ENCODE measurements around the gene NYNRIN.
"Not testable (repeated sequence)": the region's sequence is repeated elsewhere in the genome, so short reads cannot be mapped to it uniquely, and the experiment has no call there.

The NYNRIN gene

DNA sequence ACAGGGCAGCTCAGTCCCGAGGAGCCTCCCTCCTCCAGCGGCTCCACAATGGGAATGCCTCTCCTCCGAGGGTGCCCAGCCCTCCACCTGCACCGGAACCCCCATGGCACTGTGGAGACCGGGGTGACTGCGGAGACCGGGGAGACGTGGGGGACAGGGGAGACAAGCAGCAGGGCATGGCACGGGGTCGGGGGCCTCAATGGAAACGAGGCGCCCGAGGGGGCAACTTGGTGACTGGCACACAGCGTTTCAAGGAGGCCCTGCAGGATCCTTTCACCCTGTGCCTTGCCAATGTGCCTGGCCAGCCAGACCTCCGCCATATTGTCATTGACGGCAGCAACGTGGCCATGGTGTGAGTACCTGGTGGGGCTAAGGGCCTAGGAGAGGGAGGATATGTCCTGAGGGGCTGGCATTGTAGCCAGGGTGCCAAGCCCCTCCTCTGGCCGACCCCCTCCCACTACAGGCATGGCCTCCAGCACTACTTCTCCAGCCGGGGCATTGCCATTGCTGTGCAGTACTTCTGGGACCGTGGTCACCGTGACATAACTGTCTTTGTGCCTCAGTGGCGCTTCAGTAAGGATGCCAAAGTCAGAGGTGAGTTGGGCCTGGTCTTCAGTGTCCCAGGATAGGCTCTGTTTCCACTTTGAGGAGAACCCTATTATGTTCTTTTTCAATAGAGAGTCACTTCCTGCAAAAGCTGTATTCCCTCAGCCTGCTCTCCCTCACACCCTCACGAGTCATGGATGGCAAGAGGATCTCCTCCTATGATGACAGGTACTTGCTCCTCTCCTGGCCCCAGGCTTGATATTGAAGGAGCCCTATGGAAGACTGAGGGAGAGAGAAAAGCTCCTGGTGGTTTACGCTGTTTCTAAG is 33.7 kb downstream of the NYNRIN start:
- no peak for DNase-seq

DNA sequence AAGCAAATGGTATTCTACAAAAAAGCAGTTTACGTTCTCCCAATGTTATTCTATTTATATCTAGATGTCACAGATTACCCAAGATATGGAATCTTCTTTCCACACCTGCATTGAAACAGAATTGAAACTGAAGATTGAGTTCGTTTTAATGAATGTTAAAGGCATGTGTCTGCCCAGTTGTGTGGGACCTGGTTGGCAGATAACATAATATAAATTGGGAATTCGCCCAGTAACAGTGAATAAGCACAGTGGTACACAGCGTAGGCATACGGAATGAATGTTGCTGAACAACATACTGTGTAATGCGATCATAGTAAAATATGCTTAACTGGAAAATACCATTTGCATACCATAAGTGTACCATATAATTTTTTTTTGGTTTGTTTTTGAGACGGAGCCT is 35.2 kb downstream of the NYNRIN start:
- DNase-seq = no peak

DNA sequence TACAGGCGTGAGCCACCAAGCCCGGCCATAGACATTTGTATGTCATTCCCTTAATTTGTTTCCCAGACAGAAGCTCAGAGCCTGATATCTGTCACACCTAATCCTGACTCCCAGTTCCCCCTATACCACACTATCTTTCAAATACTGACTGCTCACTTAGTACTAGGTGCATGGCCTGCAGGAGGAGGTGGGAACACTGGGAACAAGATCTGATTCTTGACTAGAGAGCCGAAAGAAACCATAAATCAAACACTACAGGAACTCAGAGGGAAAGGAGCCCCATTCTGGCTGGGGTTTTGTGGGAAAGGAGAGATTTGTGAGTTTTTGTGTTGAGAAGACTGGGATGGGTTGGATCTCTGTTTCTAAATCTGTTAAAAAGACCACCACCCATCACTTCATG is 35.9 kb downstream of the NYNRIN start:
- no peak for DNase-seq

DNA sequence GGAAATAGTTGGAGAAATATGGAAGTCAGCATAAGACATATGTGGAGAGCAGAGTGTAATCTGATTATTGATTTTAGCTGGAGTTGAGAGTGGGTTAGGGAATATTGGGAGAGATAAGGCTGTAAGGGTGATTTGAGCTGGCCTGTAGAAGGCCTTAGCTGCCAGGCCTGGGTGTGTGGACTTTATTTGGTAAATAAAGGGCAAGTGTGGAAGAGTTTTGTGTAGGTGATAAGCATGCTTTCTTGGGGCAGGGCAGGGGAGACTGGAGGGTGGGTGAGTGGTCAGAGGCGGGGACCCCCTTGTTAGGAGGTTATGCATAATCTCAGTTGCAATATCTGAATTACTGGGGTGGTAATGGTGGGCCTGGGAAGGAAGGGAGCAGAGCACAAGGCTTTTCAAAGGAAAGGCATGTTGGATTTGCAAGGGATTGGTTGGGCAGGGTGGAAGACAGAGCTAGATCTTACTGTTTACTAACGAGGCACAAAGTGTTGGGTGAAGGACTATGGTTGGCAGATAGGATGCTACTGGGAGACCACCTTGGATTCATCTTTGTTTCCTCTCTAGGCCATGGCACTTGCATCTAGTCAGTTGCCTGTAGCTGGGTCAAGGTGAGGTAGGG is 36.5 kb downstream of the NYNRIN start:
- no peak for DNase-seq

DNA sequence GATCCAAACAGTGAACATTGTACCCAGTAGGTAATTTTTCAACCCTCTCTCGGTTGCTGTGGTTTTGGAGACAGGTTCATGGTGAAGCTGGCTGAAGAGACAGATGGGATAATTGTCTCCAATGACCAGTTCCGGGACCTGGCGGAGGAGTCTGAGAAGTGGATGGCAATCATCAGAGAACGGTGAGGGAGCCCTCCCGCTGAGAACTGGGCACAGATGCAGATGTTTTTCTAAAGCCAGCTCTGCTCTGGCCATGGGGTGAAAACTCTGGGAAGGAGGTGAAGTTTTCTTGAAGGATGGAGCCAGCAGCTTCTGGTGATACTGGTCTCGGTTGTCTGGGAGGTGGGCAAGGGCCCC is 37.2 kb downstream of the NYNRIN start:
- no peak for DNase-seq

DNA sequence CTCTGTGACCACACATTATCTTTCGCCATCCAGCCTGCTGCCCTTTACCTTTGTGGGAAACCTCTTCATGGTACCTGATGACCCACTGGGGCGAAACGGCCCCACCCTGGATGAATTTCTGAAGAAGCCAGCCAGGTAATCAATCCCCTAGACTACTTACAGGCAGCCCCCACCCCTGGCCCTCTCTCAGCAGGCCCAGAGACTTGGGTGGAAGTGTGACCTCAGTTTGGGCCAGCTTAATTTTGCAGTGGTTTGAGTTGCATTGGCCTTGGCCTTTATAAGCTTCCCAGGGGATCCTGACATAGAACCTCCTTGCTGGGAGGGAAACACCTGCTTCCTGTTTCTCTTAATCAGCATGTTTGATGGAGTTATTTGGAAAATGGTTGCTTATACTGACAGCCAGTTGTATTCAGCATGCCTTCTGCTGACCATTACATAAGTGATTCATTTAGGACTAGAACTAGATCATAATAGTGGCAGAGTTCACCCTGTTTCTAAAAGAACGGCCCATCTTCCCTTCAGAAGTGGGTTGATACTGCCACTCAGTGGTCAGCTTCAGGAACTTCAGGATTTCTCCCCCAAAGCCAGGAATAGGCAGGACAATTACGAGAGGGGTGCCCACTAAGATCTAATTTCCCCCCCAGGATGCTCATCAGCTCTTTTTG is 37.7 kb downstream of the NYNRIN start:
- no peak for DNase-seq

DNA sequence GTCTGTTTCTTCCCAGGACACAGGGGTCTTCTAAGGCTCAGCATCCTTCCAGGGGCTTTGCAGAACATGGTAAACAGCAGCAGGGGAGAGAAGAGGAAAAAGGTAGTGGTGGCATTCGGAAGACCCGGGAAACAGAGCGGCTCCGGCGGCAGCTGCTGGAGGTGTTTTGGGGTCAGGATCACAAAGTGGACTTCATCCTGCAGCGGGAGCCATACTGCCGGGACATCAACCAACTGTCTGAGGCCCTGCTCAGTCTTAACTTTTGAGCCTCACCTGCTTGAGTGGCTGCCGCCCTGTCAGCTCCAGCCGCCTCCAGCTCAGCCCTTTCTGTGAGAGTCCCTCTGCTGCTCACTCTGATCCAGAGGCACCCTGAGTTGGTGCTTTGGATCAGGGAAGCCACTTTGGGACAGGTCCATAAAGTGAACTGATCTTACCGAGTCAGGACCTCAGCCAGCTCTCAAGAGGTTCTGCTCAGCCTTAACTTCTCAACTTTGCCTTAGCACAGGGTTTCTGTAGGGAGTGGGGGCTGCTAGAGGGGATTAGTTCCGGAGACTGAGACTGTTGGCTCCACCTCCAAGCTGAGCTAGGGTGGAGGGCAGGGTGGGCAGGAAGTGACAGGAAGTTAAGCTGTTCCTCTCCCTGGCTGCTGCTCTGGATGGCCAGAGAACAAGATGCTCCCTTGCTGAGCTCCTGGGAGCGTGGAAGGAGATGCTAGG is 38.4 kb downstream of the NYNRIN start:
- no peak for DNase-seq

DNA sequence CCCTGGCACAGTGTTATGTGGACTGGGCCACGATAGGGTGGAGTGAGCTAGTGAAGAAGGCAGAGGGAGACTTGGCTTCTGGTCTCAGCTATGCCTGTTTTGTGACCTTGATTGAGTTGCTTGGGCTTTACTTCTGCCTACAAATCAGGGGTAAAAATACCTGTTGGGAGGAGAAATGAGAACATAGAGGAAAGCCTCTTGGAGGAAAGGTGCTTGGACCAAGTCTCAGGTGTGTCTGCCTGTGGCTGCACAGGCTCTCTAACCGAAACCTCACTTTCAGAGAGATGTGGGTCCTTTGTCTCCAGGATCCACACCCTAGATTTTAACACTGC is 38.9 kb downstream of the NYNRIN start:
- no peak for DNase-seq

DNA sequence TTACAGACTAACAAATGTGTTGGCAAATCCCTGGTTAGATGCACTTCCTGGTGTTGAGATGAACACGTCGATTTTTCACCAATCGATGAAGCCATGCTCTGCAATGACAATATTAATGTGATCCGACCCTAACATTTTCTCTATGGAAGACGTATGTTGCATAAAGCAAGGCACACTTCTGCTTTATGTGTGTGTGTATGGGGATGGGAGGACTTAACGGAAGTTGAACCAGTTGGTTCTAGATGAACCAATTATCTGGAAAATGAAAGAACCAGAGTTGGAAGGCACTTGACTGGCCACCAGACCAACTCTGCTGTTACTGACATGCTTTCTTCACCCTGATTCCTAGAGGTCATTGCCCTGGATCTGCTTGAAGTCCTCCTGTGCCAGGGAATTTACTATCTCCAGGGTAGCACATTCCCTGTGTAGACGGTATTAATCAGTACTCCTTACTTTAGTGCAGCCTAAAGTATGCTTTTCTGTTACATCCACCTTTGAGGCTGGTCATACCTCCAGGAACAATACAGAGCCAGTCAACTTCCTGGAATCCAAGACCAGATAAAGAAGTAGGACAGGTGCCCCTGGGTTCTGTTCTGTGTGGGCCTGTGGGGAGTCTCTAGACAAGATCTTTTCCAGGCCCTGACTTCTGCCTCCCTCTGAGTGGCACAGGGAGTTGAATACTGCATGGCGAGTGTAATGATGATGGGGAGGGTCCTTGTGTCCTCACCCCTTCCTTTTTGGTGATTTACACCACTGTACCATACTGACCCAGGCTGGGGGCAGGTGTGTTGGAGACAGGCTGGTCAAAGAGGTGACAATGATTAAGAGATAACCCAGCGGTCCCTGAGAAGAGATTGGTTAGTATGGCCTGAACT is 39.7 kb downstream of the NYNRIN start:
- DNase-seq = no peak

DNA sequence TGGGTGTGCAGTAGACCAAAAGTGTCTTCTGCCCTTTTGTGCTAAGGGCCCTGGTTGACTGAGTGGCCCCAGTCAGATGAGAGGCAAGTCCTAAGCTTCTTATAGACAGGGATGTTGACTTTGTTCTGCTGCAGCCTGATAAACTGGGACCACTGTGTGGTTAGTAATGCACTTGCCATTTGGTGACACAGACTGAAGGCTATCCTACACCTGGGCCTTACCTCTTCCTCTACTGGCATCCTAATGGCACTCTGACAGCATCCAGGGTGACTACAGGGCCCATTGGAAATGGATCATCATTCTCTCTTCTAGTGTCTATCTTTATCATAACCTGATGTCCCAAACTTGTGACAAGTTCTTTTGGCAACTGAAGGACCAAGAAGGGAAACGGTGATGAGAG is 40.5 kb downstream of the NYNRIN start:
- no peak for DNase-seq

DNA sequence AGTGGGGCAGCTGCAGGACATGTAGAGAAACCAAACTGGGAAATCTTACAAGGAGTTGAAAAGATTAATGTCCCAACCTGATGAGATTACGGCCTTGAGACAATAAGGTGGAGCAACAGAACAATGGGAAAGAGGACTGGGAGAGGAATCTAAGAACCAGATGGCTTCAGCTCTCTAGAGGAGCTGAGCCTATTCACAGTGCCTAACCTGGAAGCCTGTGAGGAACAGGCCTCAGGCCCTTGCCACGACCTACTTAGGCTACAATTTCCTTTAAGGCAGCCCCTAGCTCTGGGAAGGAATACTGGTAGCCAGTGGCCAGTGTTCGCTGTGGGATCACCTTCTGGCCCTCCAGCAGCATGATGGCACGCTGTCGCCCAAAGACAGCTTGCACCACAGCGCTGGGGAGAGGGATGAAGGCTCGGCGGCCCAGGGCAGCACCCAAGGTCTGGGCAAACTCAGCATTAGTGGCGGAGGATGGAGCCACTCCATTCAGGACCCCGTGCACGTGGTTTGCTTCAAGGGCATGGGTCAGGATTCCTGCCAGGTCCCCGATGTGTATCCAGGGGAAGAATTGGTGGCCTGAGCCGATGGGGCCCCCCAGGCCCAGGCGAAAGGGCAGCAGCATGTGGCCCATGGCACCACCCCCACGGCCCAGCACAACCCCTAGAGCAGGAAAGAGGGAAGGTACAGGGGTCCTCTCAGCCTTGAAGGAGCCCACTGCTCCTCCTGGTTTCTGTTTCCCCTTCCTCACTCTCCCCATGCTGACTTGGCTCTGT is 41.2 kb downstream of the NYNRIN start:
- no peak for DNase-seq

DNA sequence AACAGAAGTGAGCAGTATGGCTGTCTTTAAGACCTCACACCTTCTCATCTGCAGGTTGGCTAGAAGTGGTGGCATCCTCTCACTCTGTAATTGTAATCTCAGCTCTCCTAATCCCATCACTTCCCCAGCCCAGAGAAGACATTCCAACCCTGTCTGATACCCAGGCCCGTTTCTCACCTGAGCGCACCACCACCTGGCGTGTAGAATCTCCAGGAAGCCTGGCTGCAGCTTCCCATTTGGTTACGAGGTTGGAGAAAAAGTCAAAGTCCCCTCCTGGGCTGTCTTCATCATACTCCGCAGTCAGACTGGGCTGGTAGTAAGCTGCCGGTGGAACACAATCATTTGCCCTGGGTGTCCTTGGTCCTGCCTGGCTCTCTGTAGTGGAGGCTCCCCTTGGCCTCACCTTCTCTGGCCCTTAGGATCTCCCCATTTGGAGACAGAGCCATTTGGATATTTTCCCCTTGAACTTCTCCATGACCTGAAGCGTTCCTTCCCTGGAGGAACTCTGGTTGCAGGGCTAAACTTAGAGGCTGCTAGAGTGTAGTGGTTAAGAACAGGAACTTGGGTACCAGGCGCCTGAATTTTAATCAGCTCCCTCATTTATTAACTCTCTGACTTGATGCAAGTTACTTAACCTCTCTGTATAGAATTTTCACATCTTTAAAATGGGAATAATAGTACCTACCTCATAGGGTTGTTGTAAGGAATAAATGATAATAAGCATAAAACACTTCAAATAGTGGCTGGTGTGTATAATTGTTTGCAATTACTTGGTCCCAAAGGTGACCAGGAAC is 42.0 kb downstream of the NYNRIN start:
- no peak for DNase-seq

DNA sequence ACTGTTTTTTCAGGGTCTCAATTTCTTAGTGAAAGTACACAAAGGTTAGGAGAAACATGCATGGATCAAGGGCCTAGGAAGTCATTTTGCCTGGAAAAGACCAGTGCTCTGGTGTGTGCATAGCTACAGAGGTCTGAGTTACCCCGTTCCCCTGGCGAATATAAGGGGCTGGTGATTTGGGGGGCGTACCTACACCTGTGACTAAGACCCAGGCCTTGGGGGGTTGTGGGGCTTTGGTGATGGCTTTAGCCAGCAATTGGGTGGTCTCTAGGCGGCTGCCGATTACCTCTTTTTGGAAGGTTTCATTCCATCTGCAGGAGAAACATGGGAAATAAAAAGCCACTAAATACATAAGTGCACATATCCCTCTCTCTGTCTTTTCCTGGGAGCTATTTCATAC is 42.7 kb downstream of the NYNRIN start:
- DNase-seq = no peak

DNA sequence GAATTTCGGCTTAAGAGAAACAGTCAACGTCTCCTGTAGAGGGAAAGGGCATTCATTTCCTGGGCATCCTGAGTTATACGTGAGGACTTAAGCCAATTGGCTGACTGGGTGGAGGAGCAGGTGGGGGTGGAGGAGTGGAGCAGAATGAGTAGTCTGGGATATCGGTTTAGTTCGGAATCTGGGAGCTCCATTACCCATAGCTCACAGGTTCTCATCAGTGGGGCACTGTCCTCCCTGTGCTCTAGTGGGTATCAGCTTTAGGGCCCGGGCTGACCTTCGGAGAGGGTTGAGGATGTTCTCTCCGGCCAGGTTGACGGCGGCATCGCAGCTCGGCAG is 43.1 kb downstream of the NYNRIN start:
- DNase-seq = no peak

DNA sequence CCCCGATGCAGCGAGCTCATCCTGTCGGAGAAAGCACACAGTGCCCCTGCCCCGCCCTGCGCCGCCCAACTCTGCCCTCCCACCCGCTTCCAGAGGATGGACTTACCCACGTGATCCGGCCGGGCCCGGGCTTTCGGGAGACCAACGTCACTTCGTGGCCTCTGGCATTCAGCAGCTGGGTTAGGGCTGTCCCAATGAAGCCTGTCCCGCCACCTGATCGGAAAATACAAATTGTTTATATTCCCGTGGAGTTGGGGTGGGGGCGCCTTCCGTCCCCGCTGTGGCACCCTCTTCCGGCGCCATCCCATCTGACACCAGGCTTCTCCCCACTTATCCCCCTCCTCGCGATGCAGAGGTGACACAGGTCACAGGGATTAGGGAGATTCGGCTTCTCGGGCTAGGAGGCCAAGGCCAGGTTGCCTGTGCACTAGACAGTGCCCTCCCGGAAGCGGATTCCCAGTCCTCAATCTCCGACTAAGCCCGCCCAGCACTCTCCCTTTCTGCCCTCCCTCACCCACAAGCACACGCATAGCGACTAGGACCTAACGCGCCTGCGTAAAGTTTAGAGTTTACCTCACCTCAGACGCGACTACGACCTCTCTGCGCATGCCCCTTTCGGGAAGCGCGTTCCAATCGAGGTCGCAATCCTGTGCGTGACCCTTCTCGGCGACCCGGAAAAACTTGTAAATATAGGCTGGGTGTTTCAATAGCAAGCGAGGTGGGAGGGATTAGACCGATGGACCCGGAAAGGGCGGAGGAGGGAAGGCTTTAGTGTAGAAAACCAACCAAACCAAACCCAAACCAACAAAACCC is 43.6 kb downstream of the NYNRIN start, which contains the start of gene SDR39U1:
Gene SDR39U1, minus strand, starts transcription at position 537 of the 813 bp plus-strand sequence. Its CDS starts 7 bp downstream, at position 530.
- peak; percentile 95 for DNase-seq

DNA sequence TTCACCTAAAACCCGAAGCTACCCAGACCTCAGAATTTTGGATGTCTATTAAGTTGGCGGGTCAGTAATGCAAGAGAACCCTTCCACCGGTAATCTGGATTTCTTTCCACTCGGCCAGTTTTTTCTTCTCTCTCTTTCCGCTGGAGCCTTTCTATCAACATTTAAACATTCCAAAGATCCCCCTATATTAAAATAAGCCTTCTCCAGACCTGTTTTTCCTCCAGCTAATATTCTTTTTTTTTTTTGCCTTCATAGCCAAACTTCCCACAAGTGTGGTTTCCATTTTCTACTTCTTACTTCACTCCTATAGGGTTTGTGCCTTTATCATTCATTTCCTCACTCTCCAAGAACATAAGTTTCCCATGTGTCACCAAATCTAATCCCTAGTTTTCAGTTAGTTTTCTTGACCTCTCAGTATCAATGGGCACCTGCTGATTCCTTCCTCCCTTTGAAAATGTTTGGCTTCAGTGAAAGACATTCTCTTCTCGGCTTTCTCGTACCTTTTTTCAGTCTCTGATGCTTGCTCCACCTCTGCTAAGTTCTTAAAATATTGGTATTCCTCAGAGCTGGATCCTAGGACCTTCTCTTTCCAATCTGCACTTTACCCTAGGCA is 44.4 kb downstream of the NYNRIN start:
- no peak for DNase-seq

DNA sequence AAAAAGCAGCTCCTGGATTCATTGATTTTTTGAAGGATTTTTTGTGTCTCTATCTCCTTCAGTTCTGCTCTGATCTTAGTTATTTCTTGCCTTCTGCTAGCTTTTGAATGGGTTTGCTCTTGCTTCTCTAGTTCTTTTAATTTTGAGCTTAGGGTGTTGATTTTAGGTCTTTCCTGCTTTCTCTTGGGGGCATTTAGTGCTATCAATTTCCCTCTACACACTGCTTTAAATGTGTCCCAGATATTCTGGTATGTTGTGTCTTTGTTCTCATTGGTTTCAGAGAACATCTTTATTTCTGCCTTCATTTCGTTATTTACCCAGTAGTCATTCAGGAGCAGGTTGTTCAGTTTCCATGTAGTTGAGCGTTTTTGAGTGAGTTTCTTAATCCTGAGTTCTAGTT is 52.0 kb downstream of the NYNRIN start:
- DNase-seq = not testable (repeated sequence)

DNA sequence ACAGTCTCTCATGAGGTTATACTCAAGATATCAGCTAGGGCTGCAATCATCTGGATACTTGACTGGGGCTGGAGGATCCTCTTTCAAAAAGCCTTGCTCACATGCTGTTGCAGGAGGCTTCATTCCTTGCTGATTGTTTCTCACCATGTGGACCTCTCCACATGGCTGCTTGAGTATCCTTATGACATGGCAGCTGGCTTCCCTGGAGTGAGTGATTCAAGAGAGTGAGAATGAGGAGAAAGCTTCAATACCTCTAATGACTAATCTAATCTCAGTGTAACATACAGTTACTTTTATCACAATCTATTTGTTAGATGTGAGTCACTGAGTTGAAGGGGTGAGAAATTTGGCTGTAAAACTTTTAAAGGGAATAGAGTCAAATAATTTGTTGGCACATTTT is 58.2 kb downstream of the NYNRIN start:
- no peak for DNase-seq

DNA sequence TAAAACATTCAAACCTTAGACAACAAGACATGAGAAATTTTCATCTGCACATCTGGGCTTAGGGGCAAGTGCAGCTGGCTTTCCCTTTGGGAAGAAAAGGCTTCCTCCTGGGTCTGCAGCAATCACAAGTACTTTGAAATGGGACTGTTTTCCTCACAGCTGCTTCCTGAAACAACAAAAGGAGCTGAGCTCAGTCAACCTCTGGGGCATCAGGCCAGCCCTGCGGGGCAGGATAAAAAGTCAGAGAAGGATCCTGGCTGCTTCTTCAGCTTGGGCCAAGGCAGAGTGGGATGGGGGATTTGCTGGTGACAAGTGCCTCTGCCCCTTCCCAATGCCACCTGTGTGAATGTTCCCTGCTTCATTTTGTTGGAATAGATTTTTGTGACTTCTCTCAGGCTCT is 59.9 kb downstream of the NYNRIN start:
- DNase-seq = no peak

DNA sequence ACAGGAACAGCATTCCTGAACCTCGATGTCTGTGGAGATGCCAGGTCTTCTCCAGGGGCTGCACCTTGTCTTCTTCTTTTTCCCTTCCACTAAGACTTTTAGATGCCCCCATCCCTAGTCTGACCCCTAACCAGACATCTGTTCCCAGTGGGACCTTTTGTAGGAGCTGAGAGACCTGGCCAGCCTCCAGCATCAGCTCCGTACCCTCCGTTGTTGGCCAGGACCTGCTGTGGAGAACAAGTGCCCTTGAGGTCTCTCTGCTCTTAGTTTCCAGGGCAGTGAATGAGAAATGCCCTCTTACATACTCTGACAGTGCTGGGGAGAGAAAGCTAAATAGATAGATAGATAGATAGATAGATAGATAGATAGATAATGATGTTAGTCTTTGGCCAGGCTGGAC is 60.5 kb downstream of the NYNRIN start:
- DNase-seq = no peak
